ENCODE results near the gene NBDY.

DNA sequence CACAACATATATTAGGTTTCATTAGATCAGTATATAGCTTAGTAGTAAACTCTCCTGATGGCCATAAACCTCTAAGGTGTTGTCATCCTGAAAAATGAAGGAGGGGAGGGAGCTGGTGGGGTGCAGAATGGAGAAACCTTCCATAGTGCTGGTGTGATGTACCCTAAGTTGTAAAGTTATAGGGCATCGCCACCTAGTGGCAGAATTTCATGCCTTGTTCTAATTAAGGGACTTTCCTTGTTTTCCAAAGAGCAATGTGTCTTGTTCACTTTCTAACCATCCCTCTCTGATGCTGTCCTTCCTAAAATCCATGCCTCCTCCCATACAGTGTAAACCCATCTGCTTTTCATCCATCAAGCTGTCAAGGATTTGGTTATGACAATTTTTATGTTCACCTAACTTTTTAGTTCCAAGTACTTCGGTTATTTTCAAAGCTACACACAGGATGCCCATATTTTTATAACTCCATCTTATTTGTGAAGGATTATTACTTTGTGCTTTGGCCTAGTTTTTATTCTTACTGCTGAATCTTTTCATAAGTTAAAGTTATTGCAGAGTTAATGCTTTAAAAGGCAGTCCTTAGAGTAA is 4.5 kb downstream of the NBDY start:
- TF ChIP-seq POLR2AphosphoS5 (IDR thresholded peaks at IDR 0.05; ENCODE audit: borderline replicate concordance, low read depth, low read length) = no peak
- no peak for TF ChIP-seq EZH2 (IDR thresholded peaks at IDR 0.05)

Data from SK-N-MC (cell line).